ENCODE measurements around the gene MAP3K14.

DNA sequence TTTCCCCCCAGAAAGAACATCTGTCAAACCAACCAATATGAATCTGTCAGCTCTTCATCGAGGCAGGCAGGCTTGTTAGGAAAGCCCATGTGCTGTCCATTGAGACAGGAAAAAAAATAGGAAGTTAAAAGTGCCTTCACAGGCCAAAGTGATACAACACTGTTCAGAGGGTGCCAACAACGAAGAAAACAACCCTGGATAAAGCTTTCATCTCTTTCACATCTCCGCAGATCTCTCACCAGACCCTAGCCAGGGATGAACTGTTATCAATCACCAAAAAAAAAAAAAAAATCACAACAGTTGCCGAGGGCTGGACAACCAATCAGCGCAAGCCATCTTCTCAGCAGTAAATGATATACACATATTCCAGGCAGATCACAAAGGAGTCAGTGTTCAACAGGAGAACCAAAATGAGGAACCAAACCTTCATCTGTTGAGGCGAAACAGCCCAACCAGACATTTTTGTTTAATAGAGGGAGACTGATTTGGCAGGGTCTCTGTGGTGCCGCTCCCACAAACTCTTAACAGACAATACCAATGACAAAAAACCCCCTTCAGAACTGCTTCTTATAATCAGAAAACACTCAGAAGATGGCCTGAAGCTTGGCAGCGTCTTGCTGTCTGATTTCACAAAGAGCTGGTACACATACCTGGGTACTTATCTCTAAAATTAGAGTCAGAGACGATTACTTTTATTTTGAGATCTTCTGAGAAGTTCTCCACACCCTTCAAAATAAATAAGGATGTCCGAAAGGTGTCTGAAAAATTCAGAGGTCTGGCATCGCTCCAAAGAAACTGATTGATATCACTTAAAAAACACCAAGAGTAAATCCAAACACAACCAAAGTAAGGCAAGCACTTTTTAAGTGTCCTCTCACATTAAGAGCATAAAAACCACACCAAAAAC is 1.8 kb downstream of the MAP3K14 start:
- TF ChIP-seq POLR2AphosphoS5 (IDR thresholded peaks at IDR 0.05; ENCODE audit: borderline replicate concordance, low read depth, low read length) (no peak), EZH2 (IDR thresholded peaks at IDR 0.05) (no peak)

Measured in SK-N-MC (cell line).